ENCODE results near the gene IVD. TPM values are rescaled to one million over a fixed set of nuclear protein-coding genes. Genes with fewer than 3 reads are reported as not detected.

IVD gene
- total RNA-seq, 1 donor from 2014 or later, result 93.5 TPM

DNA sequence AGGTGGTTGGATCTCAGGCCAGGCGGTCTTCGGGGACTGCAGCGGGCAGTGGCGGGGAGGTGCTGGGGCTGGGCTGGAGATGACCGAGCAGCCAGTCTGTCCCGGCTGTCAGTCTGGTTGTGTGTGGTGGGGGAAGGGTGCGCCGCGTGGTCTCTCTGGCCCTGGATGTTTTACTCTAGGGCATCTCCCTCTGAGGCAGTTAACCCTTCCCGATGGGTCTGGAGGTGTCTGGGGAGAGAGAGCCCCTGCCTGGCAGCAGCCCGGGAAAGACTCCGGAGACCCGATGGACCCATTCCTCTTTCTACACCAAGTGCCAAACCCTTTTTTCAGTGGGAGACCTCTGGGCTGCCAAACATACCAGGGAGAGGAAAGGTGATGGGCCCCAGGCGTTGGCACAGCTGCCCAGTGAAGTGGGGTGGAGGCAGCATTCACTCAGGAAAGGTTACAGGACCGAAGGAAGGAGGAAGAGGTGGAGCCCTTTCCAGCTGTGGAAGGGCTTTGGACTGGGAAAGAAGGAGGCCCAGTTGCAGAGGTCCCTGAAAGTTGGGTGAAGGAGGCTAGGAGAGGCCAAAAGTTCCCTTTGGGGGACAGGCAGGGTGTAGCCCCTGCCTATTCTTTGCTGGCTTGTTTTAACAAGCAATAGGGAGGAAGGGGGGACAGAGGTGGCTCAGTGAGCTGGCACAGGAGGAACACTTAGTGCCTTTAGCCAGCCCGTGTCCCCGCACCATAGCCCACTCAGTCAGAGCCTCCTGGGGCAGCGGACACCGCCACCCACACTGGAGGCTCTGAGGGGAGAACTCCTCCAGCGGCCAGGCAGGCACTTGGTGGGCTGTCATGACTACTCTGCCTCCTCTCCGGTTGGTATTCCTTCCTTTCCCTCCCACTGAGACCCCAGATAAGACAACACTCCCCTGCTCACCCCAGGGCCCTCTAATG, 32.4 kb downstream of the IVD start:
- ATAC-seq, result no peak
- DNase-seq, result no peak
- intact Hi-C loops (cut with DNase I), result no loop called here
- H3K4me3 ChIP-seq, result no peak overlapping the region
- H3K27me3 ChIP-seq (ENCODE audit: low read depth), result peaks cover 37% of the 10 kb centered on the region
- H3K36me3 ChIP-seq, result no peaks in the 10 kb centered on the region
- no peak overlapping the region for H3K27ac ChIP-seq
- H3K4me1 ChIP-seq, result peaks cover 43% of the 10 kb centered on the region
- TF ChIP-seq, protein P1, sequence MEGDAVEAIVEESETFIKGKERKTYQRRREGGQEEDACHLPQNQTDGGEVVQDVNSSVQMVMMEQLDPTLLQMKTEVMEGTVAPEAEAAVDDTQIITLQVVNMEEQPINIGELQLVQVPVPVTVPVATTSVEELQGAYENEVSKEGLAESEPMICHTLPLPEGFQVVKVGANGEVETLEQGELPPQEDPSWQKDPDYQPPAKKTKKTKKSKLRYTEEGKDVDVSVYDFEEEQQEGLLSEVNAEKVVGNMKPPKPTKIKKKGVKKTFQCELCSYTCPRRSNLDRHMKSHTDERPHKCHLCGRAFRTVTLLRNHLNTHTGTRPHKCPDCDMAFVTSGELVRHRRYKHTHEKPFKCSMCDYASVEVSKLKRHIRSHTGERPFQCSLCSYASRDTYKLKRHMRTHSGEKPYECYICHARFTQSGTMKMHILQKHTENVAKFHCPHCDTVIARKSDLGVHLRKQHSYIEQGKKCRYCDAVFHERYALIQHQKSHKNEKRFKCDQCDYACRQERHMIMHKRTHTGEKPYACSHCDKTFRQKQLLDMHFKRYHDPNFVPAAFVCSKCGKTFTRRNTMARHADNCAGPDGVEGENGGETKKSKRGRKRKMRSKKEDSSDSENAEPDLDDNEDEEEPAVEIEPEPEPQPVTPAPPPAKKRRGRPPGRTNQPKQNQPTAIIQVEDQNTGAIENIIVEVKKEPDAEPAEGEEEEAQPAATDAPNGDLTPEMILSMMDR (IDR thresholded peaks at IDR 0.05), result no peak
- no peaks in the 10 kb centered on the region for H3K9me3 ChIP-seq

- TF ChIP-seq, protein P1 (IDR thresholded peaks at IDR 0.05), result no peak
- Histone ChIP-seq H3K9me3 (no peaks in the 10 kb centered on the region), H3K4me3 (no peak overlapping the region), H3K27me3 (ENCODE audit: low read depth) (peaks cover 37% of the 10 kb centered on the region), H3K27ac (no peak overlapping the region), H3K4me1 (peaks cover 50% of the 10 kb centered on the region), H3K36me3 (no peaks in the 10 kb centered on the region)
- intact Hi-C loops (cut with DNase I), result no loop called here
- no peak for DNase-seq
- ATAC-seq, result no peak
Observed at GRCh38 chr15:40438712-40439111, 33.1 kb downstream of the IVD start.

- H3K27me3 ChIP-seq (ENCODE audit: low read depth), result peaks cover 37% of the 10 kb centered on the region
- H3K4me1 ChIP-seq, result peaks cover 58% of the 10 kb centered on the region
- TF ChIP-seq, protein P1 (IDR thresholded peaks at IDR 0.05), result no peak
- intact Hi-C loops (cut with DNase I), result no loop called here
- DNase-seq (no peak), ATAC-seq (no peak)
- peak overlapping the region; percentile 76 for H3K4me3 ChIP-seq
- H3K9me3 ChIP-seq, result no peaks in the 10 kb centered on the region
- no peaks in the 10 kb centered on the region for H3K36me3 ChIP-seq
- no peak overlapping the region for H3K27ac ChIP-seq
Observed at GRCh38 chr15:40439461-40439959, 33.9 kb downstream of the IVD start.

DNA sequence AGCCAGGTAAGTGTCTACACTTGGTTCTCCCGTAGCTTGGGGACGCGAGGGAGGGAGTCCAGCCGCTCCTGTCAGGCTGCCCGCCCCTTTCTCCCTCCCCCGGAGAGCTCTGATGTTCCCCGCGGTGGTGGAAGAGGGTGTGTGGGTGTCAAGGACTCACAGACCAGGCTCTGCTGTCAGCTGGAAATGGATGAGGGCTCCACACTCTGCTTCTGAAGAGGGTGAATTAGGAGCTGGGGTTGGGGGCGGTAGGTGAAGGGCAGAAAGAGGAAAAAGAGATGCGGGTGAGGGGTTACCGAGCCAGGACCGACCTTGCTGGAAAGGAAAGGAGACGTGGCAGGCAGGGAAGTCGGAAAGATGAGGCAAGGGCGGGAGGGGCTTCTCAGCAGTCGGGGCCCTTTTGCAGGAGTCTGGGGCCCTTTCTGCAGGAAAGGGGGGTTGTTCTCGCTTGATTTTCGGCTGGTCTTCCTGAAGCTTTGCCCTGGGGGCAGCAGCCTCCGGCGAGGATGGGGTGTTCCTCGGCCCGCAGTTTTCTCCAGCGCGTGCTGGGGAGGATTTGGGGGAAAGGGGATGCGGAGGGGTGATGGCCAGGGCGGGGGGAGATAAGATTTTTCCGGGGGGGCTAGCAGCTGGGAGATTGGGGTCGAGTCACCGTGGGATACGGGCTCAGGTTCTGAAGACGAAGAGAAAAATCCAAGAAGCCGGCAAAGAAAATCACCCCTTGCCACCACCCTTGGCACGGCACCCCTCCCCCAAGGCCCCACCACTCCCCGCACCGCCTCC, 34.6 kb downstream of the IVD start:
- ATAC-seq, result peak; percentile 31 to 59
- Histone ChIP-seq H3K9me3 (no peaks in the 10 kb centered on the region), H3K4me1 (peaks cover 65% of the 10 kb centered on the region), H3K27me3 (ENCODE audit: low read depth) (peaks cover 33% of the 10 kb centered on the region), H3K36me3 (no peaks in the 10 kb centered on the region), H3K27ac (no peak overlapping the region), H3K4me3 (peak overlapping the region; percentile 76)
- intact Hi-C loops (cut with DNase I), result no loop called here
- peak; percentile 67 for DNase-seq
- TF ChIP-seq, protein P1 (IDR thresholded peaks at IDR 0.05), result peak; percentile 12

DNA sequence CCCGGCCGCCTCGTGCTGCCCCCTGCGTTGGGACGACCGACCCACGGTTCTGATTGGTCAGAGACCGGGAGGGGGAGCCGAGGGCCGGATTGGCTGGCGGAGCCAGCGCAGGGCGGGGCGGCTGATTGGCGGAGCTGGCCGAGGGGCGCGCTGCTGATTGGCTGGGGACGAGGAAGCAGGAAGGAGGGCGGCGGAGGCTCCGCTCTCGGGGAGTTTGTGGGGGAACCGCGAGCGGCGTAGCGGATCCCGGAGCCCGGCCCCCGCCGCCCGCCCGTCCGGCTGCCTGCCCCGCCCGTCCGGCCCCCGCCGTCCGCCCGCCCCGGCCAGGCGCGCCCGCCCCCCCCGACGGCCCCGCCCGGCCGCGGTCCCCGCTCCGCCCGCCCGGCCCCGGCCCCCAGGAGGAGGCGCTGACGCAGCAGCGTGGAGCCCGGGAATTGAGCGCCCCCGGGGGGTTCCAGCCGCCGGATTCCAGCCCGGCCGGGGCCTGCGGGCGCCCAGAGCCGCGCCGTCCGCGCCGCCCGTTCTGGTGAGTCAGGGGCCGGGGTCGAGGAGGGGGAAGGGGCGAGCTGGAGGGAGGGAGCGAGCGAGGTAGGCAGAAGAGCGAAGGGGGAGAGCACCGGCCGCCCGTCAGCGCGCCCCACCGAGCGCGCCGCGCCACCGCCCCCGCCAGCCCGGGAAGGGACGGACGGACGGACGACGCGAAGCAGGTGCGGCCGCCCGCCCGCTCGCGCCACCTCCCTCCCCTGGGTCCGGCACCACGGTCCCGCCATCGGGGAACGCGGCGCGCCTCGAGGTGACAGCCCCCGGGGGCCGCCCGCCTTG, 35.4 kb downstream of the IVD start, which contains the start of gene BAHD1:
Gene BAHD1 (plus strand): TSS at position 211 of the 822 bp plus-strand sequence. CDS start 17,512 bp downstream, outside the sequence.
- Histone ChIP-seq H3K27ac (peak within 1 kb of the TSS; percentile 75), H3K4me1 (peaks cover 67% of the 10 kb centered on the region), H3K4me3 (peak within 1 kb of the TSS; percentile 76), H3K27me3 (ENCODE audit: low read depth) (peaks cover 25% of the 10 kb centered on the region), H3K36me3 (no peaks in the 10 kb centered on the region), H3K9me3 (no peaks in the 10 kb centered on the region)
- TF ChIP-seq, protein P1 (IDR thresholded peaks at IDR 0.05), result no peak
- ATAC-seq (peak; percentile 92), DNase-seq (peak; percentile 98)
- intact Hi-C loops (cut with DNase I), result no loop called here
